Measurements from ENCODE around the gene CYP11A1.
"Not testable (repeated sequence)": the region's sequence is repeated elsewhere in the genome, so short reads cannot be mapped to it uniquely, and the experiment has no call there.

Gene CYP11A1

DNA sequence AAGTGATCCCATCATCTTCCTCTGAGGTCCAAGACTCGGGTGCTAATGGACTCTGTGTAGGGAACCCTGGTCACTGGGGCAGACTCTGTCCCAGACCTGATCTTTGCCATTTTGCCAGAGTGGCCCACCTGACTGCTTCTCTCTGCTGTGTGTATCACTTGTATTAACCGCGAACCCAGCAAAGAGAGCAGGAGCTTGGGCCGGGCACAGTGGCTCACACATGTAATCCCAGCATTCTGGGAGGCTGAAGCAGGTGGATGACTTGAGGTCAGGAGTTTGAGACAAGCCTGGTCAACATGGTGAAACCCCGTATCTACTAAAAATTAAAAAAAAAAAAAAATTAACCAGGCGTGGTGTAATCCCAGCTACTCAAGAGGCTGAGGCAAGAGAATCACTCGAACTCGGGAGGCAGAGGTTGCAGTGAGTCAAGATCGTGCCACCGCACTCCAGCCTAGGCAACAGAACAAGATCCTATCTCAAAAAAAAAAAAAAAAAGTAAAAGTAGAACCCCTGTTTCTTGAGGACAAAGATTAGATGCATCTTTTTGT, 32.9 kb upstream of the CYP11A1 start:
- no peak for DNase-seq

DNA sequence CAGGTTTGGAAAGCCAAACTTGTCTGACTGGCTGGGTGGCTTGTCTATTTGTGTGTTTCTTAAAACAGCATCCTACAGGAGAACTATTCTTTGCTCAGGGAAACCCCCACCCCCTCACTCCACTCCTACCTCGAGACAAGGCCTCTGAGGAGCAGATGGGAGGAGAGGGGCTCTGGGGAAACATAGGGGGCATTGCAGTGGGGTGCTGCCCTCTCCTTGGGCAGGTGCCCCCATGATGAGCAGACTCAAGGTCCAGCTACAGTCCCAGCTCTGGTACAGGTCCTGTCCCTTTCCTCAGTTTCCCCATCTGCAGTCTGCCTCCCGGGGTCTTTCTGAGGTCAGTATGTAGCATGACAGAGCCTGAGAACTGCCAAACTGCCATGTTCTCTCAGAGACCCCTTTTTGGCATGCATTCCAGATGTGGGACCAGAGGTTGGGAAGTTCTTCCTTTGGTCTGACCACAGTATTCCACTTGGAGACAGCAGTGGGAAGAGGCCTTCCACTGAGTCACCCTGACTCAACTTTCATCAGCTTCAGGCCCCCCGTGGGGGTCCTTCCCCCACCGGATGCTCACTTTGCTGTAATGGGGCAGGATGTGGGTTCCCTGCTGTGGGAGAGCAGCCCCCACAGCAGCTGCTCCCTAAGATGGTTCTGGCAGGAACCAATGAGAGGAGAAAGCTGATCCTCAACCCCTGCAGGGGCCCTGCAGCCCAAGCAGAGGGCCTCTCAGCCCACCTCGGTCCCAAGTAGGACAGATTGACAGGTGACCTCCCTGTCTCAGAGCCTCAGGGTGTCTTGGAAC, 32.3 kb upstream of the CYP11A1 start:
- DNase-seq = no peak

DNA sequence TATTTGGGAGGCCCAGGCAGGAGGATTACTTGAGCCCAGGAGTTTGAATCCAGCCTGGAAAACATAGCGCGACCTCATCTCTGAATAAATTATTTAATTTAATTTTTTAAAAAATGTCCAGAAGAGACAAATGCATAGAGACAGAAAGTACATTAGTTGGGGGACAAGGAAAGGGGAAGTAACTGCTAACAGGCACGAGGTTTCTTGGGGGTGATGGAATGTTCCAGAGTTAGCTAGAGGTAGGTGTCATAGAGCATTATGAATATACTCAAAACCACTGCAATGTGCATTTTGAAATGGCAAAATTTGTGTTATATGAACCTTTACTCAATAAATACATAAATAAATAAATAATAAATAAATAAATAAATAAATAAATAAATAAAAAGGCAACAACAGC, 31.7 kb upstream of the CYP11A1 start:
- no peak for DNase-seq

DNA sequence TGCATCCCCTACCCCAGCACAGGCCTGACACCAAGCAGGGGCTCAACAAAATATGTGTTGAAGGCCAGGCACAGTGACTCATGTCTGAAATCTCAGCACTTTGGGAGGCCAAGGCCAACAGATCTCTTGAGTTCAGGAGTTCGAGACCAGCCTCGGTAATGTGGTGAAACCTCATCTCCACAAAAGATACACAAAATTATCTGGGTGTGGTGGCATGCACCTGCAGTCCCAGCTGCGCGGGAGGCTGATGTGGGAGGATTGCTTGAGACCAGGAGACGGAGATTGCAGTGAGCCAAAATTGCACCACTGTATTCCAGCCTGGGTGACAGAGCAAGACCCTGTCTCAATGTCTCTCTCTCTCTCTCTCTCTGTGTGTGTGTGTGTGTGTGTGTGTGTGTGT, 30.7 kb upstream of the CYP11A1 start:
- DNase-seq = no peak

DNA sequence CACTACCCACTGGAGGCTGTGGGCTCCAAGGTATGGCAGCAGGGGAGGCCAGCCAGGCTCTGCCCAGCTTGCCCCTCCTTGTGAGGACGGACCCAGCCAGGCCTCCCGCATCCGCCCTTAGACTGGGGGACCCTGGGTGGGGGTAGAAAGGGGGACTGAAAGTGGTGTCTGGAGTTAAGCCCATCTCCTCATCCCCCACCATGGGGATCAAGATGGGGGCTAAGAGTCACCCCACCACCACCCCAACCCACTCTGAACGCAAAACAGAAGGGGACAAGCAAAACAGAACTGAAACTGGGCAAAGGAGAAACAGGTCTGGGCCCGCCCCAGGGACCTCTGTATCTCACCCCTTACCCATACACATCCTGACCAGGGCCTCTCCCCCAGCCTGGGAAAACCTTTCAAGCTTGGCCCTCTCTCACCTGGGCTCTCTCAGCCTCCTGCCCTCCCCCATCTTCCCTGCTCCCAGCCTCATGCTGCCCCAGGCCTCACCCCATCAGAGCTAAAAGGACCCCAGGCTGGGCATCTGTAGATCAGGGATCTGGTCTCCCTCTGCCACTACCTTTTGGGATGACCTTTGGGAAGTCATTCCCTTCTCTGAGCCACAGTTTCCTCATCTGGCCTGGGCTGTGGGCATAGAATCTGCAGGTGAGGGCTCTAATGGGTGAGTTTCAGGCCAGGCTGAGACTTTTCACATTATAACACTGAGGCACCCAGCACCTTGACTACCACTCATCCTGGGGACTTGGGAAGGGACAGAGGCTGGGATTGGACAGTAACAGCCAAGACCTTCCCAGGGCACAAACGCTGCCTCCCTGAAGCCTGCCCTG, 30.0 kb upstream of the CYP11A1 start:
- no peak for DNase-seq

DNA sequence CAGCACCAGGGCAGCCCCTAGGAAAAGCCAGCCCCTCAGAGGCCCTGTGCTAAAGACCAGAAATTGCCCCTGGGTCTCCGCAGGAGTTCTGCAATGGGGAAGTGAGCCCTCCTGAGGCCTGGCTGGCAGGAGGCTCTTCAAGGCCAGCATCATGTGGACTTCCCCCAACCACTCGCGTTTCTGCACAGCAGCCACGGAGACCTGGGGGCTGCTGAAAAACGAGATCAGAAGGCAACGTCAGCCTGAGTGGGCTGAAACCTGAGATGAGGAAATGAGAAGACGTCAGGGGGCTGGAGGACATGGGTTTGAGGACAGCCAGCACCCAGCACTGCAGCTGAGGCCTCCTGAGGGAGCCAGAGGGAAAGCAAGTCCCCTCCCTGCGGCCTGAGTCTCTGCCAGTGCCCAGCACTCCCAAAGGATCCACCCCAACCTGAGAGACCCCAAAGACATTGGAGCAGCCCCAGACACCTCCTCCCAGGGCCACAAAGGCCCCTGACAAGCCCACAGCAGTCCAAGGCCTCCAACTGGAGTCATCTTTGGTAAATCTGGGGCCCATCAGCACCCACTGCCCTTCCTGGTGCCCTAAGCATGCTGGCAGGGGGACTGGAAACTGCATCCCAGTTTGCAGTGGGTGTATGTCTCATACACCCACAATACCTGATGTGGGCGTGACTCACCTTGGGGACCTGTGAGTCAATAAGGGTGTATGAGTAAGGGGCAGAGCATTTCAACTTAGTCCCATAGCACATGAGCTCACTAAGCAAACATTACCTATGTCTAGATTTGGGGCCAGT, 29.2 kb upstream of the CYP11A1 start:
- DNase-seq = no peak

DNA sequence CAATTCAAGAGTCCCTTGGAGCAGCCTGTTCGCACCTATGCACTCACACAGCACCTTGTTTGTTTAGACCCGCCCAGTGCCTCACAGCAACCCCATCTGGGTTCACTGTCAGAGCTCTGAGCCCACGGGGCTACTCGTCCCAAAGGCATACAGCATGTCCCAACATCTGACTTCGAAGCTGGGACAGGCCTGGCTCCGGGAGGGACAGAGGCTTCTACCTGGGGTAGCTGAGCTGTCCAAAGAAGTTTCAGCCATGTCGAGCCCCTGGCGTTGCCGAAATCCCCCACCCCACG, 28.6 kb upstream of the CYP11A1 start:
- DNase-seq = no peak

DNA sequence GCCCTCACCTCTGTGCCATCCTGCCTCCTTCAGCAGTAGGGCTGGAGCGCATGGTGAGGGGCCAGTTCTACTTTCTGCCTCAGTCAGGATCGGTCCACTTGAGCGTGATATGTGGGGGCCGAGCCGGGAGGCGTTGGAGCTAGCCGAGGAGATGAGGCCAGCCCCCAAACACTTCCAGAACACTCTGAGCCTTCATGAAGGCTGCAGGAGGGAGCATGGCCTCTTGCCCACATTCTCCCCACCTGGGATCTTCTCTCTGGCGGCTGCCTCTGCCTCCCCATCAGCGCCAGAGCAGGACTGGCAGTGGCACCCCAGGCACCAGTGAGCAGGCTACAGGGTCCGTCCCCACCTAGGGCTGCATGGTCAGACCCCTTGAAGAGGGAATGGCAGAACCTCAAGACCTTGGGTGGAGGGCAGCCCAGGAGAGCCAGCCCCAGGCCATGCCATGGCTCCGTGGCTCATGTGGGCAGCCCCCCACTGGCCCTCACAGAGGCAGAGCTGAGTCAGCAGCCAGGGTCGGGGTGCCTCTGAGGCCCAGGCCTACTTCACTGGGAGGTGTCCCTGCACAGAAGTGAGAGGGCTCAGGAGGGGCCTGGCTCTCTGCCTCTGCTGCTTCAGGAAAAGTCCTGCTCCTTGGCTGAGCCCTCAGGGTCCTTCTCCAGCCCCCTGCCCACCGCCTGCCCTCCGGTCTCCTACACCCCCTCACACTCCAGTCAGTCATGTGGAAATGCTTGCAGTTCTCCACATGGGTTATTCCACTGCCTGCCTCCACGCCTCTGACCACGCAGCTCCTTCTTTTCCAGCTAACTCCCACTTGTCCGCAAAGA, 28.1 kb upstream of the CYP11A1 start:
- DNase-seq = no peak

DNA sequence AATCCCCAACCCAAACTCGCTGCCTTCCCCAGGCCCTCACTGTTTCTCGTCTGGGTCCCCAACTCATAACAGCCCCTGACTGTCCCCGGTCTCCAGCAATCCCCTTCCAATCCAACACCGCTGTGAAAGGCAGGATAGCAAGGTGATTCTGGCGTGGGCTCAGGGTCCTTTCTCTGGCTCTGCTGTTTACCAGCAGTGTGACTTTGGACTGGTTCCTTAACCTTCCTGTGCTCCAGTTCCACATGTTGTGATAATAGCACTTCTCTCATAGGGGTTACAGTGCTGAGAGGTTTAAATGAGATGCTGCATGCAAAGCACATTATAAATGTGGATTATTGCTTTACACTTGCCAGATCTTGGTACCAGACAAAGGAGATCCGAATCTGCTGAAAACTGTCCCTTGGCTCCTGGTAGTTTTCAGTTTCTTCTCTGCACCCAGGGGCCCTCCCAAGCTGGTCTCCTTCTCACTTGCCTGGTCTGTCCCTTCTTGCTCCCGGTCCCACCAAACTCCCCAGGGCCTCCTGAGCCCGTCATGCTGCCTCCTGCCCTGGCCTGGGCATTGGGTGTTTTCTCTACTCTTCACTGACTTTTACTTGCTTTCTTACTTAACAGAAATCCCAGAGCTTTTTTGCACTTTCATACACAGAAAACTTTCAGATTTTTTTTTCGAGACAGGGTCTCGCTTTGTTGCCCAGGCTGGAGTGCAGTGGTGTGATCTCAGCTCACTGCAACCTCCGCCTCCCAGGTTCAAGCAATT, 26.8 kb upstream of the CYP11A1 start:
- DNase-seq = no peak

DNA sequence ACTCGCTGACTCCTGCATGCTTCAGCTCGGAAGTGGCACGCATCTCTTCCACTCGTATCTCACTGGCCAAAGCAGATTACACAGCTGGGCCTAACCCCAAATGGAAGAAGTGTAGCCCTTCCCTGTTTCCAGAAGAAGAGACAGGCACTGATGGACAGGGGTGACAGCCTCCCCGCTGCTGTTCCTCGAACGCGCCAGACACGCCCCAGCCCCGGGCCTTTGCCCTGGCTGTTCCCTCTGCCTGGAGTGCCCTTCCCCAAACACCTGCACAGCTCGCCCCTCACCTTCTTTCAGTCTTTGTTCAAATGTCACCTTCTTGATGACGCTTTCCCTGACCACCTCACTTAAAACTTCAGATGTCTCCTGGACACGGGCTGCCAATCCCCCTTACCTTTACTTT, 26.0 kb upstream of the CYP11A1 start:
- DNase-seq = no peak

DNA sequence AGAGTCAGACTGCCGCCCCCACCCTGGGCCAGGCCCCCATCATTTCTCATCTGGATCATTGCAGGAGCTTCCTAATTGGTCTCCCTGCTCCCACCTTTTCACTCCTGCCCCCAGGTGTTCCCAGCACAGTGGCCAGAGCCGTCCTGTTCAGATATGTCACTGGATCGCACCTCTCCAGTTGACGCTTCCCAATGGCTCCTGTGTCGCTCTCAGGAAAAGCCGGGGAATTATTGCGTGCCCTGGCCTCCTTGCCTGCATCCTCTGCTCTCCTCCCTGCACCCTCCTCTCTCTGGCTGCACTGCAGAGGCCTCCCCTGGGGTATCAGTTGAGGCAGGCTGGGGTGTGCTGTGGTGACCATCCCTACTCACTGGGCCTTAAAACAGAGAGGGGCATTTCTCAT, 25.5 kb upstream of the CYP11A1 start:
- DNase-seq = no peak

DNA sequence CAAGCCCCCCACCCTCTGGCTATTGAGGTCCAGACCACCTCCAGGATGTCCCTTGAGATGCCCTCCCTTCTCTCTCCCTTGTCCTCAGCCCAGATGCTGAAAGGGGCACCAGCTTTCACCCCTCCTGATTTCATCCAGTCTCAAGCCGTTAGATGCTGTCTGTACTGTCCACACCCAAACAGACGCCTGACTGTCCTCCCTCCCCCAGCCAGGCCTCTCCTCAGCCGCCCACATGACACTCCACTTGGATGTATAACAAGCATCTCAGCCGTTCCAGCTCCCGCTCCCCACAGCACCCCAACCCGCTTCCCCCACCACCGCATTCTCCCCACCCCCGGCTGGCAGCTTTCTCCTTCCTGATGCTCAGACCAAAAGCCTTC, 25.0 kb upstream of the CYP11A1 start:
- no peak for DNase-seq

DNA sequence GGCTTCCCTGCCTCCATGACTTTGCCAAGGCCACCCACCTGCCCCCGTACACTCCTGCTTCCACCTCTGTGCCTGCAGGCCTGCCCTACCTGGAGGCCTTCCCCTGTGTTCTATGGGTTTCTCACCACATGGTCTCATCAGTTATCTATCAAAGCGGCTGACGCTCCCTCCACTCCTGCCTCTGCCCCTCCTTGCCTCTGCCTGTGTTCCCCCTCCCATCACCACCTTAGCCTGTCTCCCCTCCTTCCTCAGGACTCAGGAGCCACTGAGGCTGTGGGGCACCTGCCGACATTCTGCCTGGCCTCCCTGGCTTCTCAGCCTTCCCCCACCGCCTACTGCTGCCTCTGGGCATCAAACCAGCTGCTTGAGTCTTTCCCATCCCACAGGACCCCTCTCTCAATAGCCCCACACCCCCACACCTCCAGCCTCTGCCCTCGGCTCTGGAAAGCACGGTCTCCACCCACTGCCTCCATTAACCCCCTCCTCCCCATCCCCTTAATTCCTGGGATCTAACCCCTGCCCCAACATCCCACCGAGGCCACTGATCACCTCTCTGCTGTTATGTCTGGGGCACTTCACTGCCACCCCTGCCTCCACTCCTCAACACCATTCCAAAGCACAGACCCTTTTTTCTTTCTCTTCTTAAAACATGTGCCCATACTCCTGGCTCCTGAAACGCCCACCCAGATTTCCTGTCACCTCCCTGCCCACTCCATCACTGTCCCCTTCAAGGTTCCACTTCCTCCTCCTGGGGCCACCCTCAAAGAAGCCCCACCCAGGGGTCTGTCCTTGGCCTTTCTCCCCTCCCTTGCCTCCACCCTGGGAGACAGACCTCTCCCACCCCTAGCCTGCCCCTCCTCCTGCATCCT, 24.4 kb upstream of the CYP11A1 start:
- no peak for DNase-seq

DNA sequence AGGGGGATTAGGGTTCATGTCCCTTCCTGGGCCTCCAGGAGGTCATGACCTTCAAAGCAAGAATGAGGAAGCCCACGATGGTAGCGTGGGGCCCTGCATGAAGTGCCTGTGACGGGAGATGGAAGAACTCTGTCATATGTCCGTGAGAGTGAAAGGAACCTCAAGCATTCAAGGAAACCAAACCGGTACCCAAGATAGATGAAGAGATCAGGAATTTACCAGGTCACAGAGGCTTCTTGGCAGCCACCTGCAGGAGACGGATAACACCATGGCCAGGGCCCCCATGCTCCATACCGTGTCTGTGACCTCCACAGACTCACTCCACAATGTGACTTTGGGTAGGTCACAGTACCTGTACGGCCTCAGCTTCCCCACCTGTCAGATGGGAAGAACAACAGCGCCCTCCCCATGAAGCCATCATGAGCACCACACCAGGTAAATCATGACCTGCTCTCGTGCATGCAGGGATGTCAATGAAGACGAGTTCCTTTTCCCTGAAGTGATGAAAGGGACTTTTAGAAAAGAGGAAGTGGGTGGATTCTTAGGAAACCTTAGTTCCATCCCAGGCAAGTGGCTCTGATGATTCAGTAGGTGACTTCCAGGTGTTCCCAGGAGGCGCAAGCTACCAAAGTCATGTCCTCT, 23.3 kb upstream of the CYP11A1 start:
- DNase-seq = no peak

DNA sequence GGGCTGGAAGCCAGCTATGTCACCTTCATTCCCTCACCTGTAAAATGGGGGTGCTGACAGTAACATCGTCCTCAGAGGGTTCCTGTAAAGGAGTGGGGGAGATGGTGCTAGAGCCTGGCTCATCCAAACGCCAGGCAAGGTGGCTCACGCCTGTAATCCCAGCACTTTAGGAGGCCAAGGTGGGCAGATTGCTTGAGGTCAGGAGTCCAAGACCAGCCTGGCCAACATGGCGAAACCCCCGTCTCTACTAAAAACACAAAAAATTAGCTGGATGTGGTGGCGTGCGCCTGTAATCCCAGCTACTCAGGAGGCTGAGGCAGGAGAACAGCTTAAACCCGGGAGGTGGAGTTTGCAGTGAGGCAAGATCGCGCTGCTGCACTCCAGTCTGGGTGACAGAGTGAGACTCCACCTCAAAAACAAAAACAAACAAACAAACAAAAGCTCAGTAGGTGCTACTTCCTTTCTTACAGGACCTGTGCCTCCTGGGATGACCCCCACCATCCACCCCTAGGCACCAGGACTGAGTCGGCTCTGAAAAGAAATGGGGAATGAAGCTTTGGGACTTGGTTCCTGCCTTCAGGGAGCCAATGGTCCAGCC, 22.7 kb upstream of the CYP11A1 start:
- not testable (repeated sequence) for DNase-seq

DNA sequence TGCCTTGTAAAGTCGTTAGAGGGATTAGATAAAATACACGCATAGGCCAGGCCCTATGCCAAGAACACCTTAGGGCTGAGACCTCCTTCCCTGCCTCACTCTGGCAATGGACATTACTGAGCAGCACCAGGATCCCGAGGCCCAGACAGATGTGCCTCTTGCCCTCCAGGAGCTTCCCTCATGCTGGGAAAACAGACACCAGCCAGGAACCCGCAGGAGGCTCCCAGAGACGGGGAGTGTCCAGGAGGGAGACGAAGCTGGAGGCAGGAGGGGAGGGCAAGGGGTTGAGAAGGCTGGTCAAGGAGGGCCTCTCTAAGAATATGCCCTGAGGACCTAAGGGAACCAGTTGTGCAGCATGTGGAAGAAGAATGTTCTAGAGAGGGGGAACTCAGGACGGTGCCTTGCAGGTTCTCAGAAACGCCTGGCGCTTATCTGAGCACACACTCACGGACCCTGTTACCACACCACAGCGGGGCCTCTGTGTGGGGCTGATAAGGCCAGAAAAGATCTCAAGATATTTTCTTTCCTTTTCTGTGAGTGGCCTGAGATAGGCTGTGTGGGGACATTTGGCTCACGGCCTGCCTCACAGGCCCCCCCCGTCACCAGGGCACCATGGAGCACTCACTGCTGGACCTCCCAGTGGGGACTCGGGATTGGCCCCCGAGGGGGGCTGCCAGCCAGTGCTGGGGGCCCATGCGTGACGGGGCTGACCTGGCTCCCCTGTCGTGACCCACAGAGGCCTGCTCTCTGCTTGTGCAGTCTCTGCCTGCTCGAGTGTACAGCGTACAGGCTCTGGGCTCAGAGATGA, 22.0 kb upstream of the CYP11A1 start:
- no peak for DNase-seq

DNA sequence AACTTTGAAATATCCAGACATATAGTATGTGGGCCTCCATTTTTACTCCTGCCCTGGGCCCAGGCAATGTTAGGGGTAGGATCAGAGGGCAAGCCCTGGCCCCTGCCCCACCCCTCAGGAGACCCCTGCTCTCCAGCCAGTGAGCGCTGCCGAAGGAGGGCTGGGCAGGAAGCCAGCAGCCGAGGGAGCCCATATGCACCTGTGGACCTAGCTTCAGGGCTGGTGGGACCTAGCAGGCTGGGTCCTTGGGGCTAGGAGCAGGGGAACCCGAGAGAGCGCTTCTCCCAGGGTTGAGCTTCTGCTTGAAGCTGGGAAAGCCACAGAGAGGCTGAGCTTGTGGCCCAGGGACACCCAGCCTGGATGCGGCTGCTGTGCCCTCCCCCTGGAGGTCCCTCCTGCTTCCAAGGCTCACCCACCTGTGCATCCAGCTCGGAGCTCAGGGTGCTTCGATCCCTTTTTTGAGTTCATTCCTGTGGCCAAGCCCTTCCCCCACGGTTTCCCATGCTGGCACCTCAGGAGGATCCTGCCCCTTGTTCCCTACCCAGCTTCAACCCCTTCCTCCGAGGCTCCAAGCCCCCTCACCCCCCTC, 21.0 kb upstream of the CYP11A1 start:
- no peak for DNase-seq

DNA sequence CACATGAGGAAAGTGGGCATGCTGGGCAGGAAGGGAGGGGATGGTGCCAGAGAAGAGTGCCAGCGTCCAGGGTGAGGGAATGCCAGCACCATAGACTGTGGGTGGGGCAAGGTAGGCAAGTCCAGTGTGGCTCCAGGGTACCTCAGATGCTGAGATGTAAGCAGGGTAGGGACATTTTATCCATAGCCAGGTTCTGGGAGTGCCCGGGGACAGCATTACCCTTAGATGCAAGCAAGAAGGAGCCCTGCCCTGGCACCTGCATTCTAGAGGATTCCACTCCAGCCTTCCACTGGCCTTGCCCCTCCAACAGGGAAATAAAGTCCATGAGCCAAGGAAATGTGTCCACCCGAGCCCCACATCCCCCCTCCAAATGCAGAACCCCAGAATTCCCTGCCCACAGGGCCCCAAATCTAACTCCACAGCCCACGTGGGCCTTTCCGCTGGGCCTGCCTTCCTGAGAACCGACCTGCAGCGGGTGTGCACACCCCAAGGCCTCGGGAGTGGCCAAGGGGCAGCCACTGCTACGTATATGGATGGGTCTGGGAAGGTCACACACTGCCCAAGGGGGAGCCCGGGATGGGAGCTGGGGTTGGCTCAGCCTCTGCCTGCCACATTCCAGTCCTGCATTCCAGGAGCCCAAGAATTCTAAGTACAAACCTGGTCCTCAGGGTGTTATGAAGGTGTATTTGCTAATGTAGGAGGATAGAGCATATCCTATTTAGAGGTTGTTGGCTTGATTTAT, 20.3 kb upstream of the CYP11A1 start:
- DNase-seq = no peak
